Endothelial cell of umbilical vein (primary cell): ENCODE measurements around the gene GLI2. TPM values are rescaled to one million over a fixed set of nuclear protein-coding genes. Genes with fewer than 3 reads are reported as not detected.

Experiments
- BruUV-seq: library from RNA; stranded (reverse); fragments of 400-500 nt; replicated peaks from 2 replicates; lab custom pipeline; 2021; lab: Mats Ljungman, UMichigan
- CTCF ChIA-PET: fragments of 300-600, 350-600 bp; sonication (Branson Sonifier 250); formaldehyde crosslinking; loops from one replicate; lab custom pipeline; 2021; ENCODE audit warnings: antibody characterized with exemption, inconsistent platforms; lab: Charles Lee
- POLR2A ChIA-PET: fragments of 300-600, 350-600 bp; sonication (Branson Sonifier 250); formaldehyde crosslinking; loops from one replicate; lab custom pipeline; 2021; ENCODE audit warnings: antibody characterized with exemption, inconsistent platforms; lab: Charles Lee
- DNase-seq: peaks from one replicate; pipeline ENCODE4 v3.0.0-alpha.2; 2011; ENCODE audit warnings: low read depth, low spot score
- FAIRE-seq: peaks from 2 replicates; lab custom pipeline; 2011; peaks lifted over from hg19 to GRCh38; lab: Jason Lieb, UNC
- H2AFZ ChIP-seq: 2 replicates; pipeline ENCODE4 v1.6.0; 2012; ENCODE audit warnings: low read depth, low read length, control low read depth, inconsistent platforms
- H3K27ac ChIP-seq: 2 replicates; pipeline ENCODE4 v1.5.1; 2011; ENCODE audit warnings: low read depth, mild to moderate bottlenecking, control low read depth, low read length, moderate library complexity; ENCODE audit not compliant: insufficient read depth
- H3K27me3 ChIP-seq, 2 experiments: 2 replicates each; pipeline versions ENCODE4 v1.6.0 to v1.6.1; 2011; ENCODE audit warnings: low read length in 2 of 2, mixed read lengths in 1 of 2; ENCODE audit not compliant: control insufficient read depth in 2 of 2, insufficient read depth in 2 of 2
- H3K36me3 ChIP-seq, 2 experiments: 2 replicates in 1 of 2; 3 replicates in 1 of 2; pipeline ENCODE4 v1.5.1; 2011; ENCODE audit warnings: low read length in 2 of 2, mild to moderate bottlenecking in 1 of 2, moderate library complexity in 1 of 2; ENCODE audit not compliant: control insufficient read depth in 2 of 2, insufficient read depth in 2 of 2; ENCODE audit errors: extremely low read depth in 1 of 2
- H3K4me1 ChIP-seq: 3 replicates; pipeline ENCODE4 v1.5.1; 2011; ENCODE audit warnings: mild to moderate bottlenecking, low read length; ENCODE audit not compliant: control insufficient read depth, insufficient read depth; ENCODE audit errors: extremely low read depth
- H3K4me2 ChIP-seq: 2 replicates; pipeline ENCODE4 v1.6.1; 2011; ENCODE audit warnings: low read length, control low read depth, mixed read lengths; ENCODE audit not compliant: insufficient read depth
- H3K4me3 ChIP-seq, 3 experiments: fragments of 200-600 bp in 1 of 3; sonication (generic), shearing (Covaris generic) in 1 of 3; replicated peaks in 1 of 3; 2 replicates each; pipeline ENCODE4 v1.5.1; 2011 to 2016; ENCODE audit warnings: control low read depth in 3 of 3, low read length in 3 of 3, mild to moderate bottlenecking in 2 of 3, inconsistent platforms in 1 of 3, low read depth in 1 of 3, moderate library complexity in 1 of 3; ENCODE audit not compliant: insufficient read depth in 1 of 3
- H3K79me2 ChIP-seq: 2 replicates; pipeline ENCODE4 v1.6.0; 2012; ENCODE audit warnings: low read length, inconsistent platforms; ENCODE audit not compliant: control insufficient read depth, insufficient read depth
- H3K9ac ChIP-seq: replicated peaks from 2 replicates; pipeline ENCODE3; 2011; ENCODE audit warnings: low read length, control low read depth; ENCODE audit not compliant: insufficient read depth; ENCODE audit errors: extremely low read depth
- H3K9me1 ChIP-seq: replicated peaks from 3 replicates; pipeline ENCODE4 v1.6.0; 2011; ENCODE audit warnings: mild to moderate bottlenecking, low read length; ENCODE audit not compliant: control insufficient read depth, insufficient read depth; ENCODE audit errors: extremely low read depth
- H3K9me3 ChIP-seq: replicated peaks from 2 replicates; pipeline ENCODE4 v1.5.1; 2012; ENCODE audit warnings: low read length, inconsistent platforms; ENCODE audit not compliant: control insufficient read depth, insufficient read depth
- H4K20me1 ChIP-seq: replicated peaks from 2 replicates; pipeline ENCODE3; 2011; ENCODE audit warnings: mild to moderate bottlenecking, low read length; ENCODE audit not compliant: control insufficient read depth, insufficient read depth; ENCODE audit errors: extremely low read depth
- CTCF ChIP-seq, 2 donors: IDR thresholded peaks; 1 replicate in 1 of 2; 2 replicates in 1 of 2; pipeline ENCODE4 v1.5.1; 2011; ENCODE audit warnings: low read length in 2 of 2, mild to moderate bottlenecking in 2 of 2, moderate library complexity in 2 of 2, control low read depth in 1 of 2, inconsistent platforms in 1 of 2, low read depth in 1 of 2; ENCODE audit not compliant: insufficient read depth in 1 of 2; ENCODE audit errors: extremely low read depth in 1 of 2
- EZH2 ChIP-seq: IDR thresholded peaks from 2 replicates; pipeline ENCODE4 v1.6.1; 2012; ENCODE audit warnings: borderline replicate concordance, low read depth, mild to moderate bottlenecking, moderate library complexity, low read length, inconsistent platforms; ENCODE audit not compliant: severe bottlenecking
- FOS ChIP-seq: IDR thresholded peaks from 2 replicates; pipeline ENCODE4 v1.6.1; 2011; ENCODE audit warnings: mild to moderate bottlenecking, low read length, moderate library complexity, borderline replicate concordance; ENCODE audit not compliant: insufficient read depth
- GATA2 ChIP-seq: IDR thresholded peaks from 2 replicates; pipeline ENCODE4 v1.7.0; 2011; ENCODE audit warnings: low read depth, mild to moderate bottlenecking, moderate library complexity, mixed read lengths, low read length; ENCODE audit not compliant: insufficient read length, insufficient read depth
- JUN ChIP-seq: IDR thresholded peaks from 2 replicates; pipeline ENCODE4 v1.6.1; 2011; ENCODE audit warnings: borderline replicate concordance, low read depth; ENCODE audit not compliant: insufficient read length, insufficient read depth
- MAX ChIP-seq: IDR thresholded peaks from 2 replicates; pipeline ENCODE4 v1.6.1; 2011; ENCODE audit not compliant: insufficient read depth, insufficient read length
- MYC ChIP-seq: IDR thresholded peaks from one replicate; pipeline ENCODE4 v1.6.1; 2011; ENCODE audit warnings: mild to moderate bottlenecking, low read depth, low read length
- POLR2A ChIP-seq: IDR thresholded peaks from 2 replicates; pipeline ENCODE4 v1.6.1; 2012; ENCODE audit warnings: low read depth, mild to moderate bottlenecking, control low read depth, low read length
- POLR2AphosphoS5 ChIP-seq: IDR thresholded peaks from 2 replicates; pipeline ENCODE4 v1.6.1; 2012; ENCODE audit warnings: low read depth, mild to moderate bottlenecking, control low read depth, low read length, moderate library complexity; ENCODE audit not compliant: insufficient read depth
- dilution Hi-C: fragments of 300-500 bp; cut with MboI; formaldehyde crosslinking; loops from one replicate; pipeline ENCODE4 v1.15.0; 2019; ENCODE audit warnings: low sequenced_read_pairs; ENCODE audit not compliant: extremely low pct_ligation_motif_present
- intact Hi-C: fragments of 100-400 bp; cut with micrococcal nuclease; formaldehyde crosslinking; loops from one replicate; pipeline ENCODE4 v1.10.0; 2022
- polyA plus RNA-seq, 4 experiments: library from polyadenylated mRNA; depleted of rRNA in 3 of 4; stranded (reverse) in 3 of 4; unstranded in 1 of 4; fragments of >200 nt; gene quantifications; 2 replicates each; pipeline versions ENCODE4 v1.2.1 to v1.2.3, GENCODE V29; 2011 to 2012; ENCODE audit warnings: missing spikeins in 1 of 4
- total RNA-seq: library from RNA; stranded (reverse); gene quantifications from 2 replicates; pipeline ENCODE4 v1.2.3, GENCODE V29; 2021

The GLI2 gene
- total and polyA plus RNA-seq, 2 donors (not counting 3 experiments of a cell fraction or from before 2014, with no cell fraction given), result 0.13 TPM; not detected in 1

- H3K4me3 ChIP-seq, result no peak overlapping the region
- TF ChIP-seq POLR2A, result no peak
- no peak for TF ChIP-seq MAX
- no peak for TF ChIP-seq MYC
- TF ChIP-seq FOS, result no peak
- no peak for TF ChIP-seq GATA2
- TF ChIP-seq EZH2, result no peak
- TF ChIP-seq POLR2AphosphoS5, result no peak
- TF ChIP-seq CTCF (IDR thresholded peaks at IDR 0.05; ENCODE audit: extremely low read depth in 1 of 2, insufficient read depth in 1 of 2, low read depth in 1 of 2, low read length in 2 of 2), result no peak
- TF ChIP-seq JUN, result no peak
- FAIRE-seq (no peak), DNase-seq (no peak)
- dilution Hi-C loops (no loop called here), intact Hi-C loops (loop anchor here (5.0 kb wide), 1 partner anchor 70 kb away; no protein-coding TSS in a partner anchor)
- no peaks in the 10 kb centered on the region for H3K79me2 ChIP-seq
- no peak overlapping the region for H3K27ac ChIP-seq
- no peaks in the 10 kb centered on the region for H3K9me1 ChIP-seq
- CTCF ChIA-PET, result no interaction called here
- no peak overlapping the region for H3K9ac ChIP-seq
- H3K4me2 ChIP-seq, result no peak overlapping the region
- no peaks in the 10 kb centered on the region for H3K27me3 ChIP-seq
- no peaks in the 10 kb centered on the region for H3K9me3 ChIP-seq
- BruUV-seq, result no TSS peak
- H2AFZ ChIP-seq, result no peak overlapping the region
- H4K20me1 ChIP-seq, result no peaks in the 10 kb centered on the region
- POLR2A ChIA-PET, result no interaction called here
- H3K36me3 ChIP-seq, result no peaks in the 10 kb centered on the region
- peaks cover 15% of the 10 kb centered on the region for H3K4me1 ChIP-seq
Measured at GRCh38 chr2:120767486-120768005, 31.9 kb downstream of the GLI2 start.
